Left ventricle myocardium inferior (tissue), 1 donor: ENCODE measurements around the gene FUNDC2. TPM values are rescaled to one million over a fixed set of nuclear protein-coding genes. Genes with fewer than 3 reads are reported as not detected.

Experiments
- DNase-seq: peaks from one replicate; pipeline ENCODE4 v3.0.0-alpha.2; 2020
- H3K27ac ChIP-seq: fragments of 200-600 bp; replicated peaks from 2 replicates; pipeline ENCODE4 v1.8.0; 2021
- H3K27me3 ChIP-seq: fragments of 200-600 bp; 2 replicates; pipeline ENCODE4 v1.8.0; 2021; ENCODE audit warnings: low read depth
- H3K36me3 ChIP-seq: fragments of 200-600 bp; 2 replicates; pipeline ENCODE4 v1.8.0; 2021
- H3K4me1 ChIP-seq: fragments of 200-600 bp; 2 replicates; pipeline ENCODE4 v1.8.0; 2021
- H3K4me3 ChIP-seq: fragments of 200-600 bp; 2 replicates; pipeline ENCODE4 v1.8.0; 2021; ENCODE audit warnings: mild to moderate bottlenecking, moderate library complexity
- H3K9me3 ChIP-seq: fragments of 200-600 bp; replicated peaks from 2 replicates; pipeline ENCODE4 v1.8.0; 2021
- intact Hi-C: fragments of 100-400 bp; cut with micrococcal nuclease; formaldehyde crosslinking; loops from one replicate; pipeline ENCODE4 v1.11.0; 2022
- total RNA-seq: library from RNA; stranded (reverse); fragmentation: NEBNext Ultra II Directional; extraction: Animal tissue kit (Norgen Biotek cat#: 25700); gene quantifications from one replicate; pipeline ENCODE4 v1.2.1, GENCODE V29; 2021
- TF ChIP-seq, protein P1 (sequence below): fragments of 200-600 bp; IDR thresholded peaks from 2 replicates; pipeline ENCODE4 v1.8.0; 2021; ENCODE audit warnings: antibody characterized with exemption, mild to moderate bottlenecking, borderline replicate concordance
- donor health status: DM: no; HTN: yes; CAD: no; lungs with severe emphysema.

Gene FUNDC2
- total RNA-seq, 1 donor from 2014 or later, result 364 TPM

DNA sequence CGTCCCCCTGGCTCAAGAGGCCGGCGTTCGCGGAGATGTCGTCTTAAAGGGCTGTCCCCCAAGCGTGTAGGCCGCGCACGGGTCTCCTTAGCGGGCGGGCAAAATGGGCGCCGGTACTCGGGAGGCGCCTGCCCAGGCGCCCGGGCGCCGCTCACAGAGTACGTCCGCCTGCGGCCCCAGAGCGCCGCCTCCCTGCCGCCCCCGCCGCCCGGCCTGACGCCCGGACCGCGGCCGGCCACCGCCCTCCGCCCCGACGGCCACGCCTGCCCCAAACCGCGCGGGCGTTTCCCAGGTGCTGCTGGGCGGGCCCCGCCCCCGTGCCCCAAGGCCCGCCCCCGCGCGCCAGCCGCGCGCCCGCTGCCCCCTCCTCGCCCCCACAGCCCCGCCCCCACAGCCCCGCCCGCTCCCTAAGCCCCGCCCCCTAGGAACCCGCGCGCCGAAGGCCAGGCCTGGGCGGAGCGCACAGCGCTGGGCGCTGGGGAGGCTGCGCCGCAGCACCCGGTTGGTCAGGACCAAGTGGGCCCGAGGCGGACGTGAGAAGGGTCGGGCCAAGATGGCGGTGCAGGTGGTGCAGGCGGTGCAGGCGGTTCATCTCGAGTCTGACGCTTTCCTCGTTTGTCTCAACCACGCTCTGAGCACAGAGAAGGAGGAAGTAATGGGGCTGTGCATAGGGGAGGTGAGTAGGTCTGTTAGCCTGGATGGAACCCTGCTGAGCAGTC, 44.5 kb downstream of the FUNDC2 start, which contains the start of the genes BRCC3, CMC4 and MTCP1:
Gene BRCC3 (plus strand): TSS at position 534 of the 719 bp plus-strand sequence. CDS start 20 bp downstream, at position 554.
Gene CMC4 (minus strand): TSS at position 162 of the 719 bp plus-strand sequence. CDS start 7,113 bp downstream, outside the sequence.
Gene MTCP1 (minus strand): TSS at position 162 of the 719 bp plus-strand sequence. CDS start 5,126 bp downstream, outside the sequence.
- Histone ChIP-seq H3K27ac (peak within 1 kb of the TSS; percentile 90), H3K4me3 (peak within 1 kb of the TSS; percentile 77), H3K4me1 (peaks cover 28% of the 10 kb centered on the region), H3K9me3 (no peaks in the 10 kb centered on the region), H3K36me3 (no peaks in the 10 kb centered on the region), H3K27me3 (no peaks in the 10 kb centered on the region)
- intact Hi-C loops, result no loop called here
- TF ChIP-seq, protein P1, sequence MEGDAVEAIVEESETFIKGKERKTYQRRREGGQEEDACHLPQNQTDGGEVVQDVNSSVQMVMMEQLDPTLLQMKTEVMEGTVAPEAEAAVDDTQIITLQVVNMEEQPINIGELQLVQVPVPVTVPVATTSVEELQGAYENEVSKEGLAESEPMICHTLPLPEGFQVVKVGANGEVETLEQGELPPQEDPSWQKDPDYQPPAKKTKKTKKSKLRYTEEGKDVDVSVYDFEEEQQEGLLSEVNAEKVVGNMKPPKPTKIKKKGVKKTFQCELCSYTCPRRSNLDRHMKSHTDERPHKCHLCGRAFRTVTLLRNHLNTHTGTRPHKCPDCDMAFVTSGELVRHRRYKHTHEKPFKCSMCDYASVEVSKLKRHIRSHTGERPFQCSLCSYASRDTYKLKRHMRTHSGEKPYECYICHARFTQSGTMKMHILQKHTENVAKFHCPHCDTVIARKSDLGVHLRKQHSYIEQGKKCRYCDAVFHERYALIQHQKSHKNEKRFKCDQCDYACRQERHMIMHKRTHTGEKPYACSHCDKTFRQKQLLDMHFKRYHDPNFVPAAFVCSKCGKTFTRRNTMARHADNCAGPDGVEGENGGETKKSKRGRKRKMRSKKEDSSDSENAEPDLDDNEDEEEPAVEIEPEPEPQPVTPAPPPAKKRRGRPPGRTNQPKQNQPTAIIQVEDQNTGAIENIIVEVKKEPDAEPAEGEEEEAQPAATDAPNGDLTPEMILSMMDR, result no peak
- DNase-seq, result peak; percentile 79

DNA sequence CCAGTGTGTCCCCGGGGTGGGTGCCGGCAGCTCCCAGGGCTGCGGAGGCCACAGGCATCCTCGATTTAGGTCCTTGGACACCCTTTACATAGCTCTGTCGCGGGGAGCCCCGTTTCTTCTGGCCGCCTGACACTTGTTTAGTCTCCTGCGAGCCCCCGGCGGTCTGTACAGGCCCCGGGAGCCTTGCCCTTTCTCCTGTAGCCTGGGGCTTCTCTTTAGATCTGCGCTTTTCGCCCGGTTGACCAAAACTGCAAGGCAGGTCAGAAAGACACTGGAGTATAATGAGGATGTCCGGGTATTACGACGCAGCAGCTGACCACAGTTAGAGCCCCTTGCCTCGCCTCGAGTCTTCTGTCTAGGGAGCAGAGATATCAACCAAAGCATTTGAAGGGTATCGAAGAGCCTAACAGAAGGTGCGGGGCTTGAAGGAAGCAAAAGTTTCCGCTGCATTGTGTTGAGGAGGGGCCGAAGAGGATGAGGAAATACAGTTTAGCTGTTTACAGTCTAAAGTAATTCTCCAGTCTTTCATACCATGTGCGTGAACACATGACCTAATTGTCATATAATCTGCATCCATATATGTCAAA, 45.1 kb downstream of the FUNDC2 start:
- H3K4me1 ChIP-seq, result peaks cover 28% of the 10 kb centered on the region
- no peaks in the 10 kb centered on the region for H3K9me3 ChIP-seq
- H3K36me3 ChIP-seq, result no peaks in the 10 kb centered on the region
- peak overlapping the region; percentile 77 for H3K4me3 ChIP-seq
- no peaks in the 10 kb centered on the region for H3K27me3 ChIP-seq
- intact Hi-C loops, result no loop called here
- peak overlapping the region; percentile 90 for H3K27ac ChIP-seq
- TF ChIP-seq, protein P1, result no peak
- no peak for DNase-seq

DNA sequence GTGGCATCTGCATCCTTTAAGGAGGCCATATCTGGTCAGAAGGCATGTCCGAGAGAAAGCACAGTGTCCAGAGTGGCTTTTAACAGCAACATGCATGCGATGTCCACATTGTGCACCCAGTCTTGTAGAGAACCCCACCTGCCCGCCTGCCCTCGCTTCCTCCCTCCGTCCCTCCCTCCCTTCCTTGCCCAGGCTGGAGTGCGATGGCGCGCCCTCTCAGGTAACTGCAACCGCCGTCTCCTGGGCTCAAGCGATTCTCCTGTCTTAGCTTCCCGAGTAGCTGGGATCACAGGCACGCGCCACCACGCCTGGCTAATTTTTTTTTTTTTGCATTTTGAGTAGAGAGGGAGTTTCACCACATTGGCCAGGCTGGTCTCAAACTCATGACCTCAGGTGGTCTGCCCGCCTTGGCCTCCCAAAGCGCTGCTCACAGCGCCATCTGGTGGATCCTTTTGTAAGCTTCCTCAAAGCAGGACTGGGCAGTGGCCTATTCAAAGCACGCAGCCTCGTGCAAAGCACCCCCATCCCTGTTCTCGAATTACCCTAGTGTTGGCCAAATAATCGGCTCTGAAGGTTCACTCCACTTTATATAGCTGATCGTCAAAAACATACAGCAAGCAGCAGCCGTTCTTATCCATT, 59.7 kb downstream of the FUNDC2 start:
- Histone ChIP-seq H3K4me3 (no peak overlapping the region), H3K27ac (no peak overlapping the region), H3K9me3 (no peaks in the 10 kb centered on the region), H3K36me3 (peaks cover 4% of the 10 kb centered on the region), H3K4me1 (no peaks in the 10 kb centered on the region), H3K27me3 (no peaks in the 10 kb centered on the region)
- TF ChIP-seq, protein P1, result peak; percentile 58
- no peak for DNase-seq
- intact Hi-C loops, result no loop called here

DNA sequence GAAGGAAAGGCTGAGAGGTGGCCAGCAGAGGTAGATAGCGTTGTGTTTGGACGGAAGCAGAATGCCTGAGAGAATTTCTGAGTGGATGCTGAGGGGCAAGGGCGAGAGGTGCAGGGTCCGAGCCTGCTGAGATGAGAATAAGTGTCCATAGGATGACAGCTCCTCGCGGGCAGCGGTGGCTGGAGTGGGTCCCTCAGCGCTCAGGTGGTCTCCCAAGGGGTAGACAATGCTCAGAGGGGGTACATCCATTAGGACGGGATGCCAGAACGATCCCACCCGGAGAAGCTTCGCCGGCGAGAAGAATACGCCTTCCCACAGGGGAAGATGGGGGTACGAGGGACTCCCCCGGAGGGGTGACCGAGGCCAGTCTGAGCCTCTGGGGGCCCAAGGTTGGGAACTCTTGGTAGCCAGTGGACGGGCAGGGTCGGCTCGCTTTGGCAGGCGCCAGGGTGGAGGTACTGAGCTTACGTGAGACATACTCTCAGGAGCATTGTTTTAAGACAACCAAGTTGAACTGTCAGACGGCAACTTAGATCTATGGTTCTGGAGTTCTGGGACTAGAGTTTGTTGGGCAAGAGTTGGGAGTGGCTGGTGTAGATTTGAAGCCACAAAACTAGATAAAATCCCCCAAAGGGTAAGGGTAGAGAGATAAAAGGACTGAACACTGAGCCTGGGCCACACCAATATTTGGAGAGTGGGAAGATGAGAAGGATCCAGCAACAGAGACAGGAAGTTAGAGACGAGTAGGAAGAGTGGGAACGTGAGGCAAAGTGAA, 60.5 kb downstream of the FUNDC2 start:
- TF ChIP-seq, protein P1, result no peak
- H3K27ac ChIP-seq, result no peak overlapping the region
- H3K36me3 ChIP-seq, result peaks cover 4% of the 10 kb centered on the region
- no peaks in the 10 kb centered on the region for H3K27me3 ChIP-seq
- no peaks in the 10 kb centered on the region for H3K4me1 ChIP-seq
- no peak for DNase-seq
- no peaks in the 10 kb centered on the region for H3K9me3 ChIP-seq
- no peak overlapping the region for H3K4me3 ChIP-seq
- intact Hi-C loops, result no loop called here
